Chondrocyte (in vitro differentiated cells): ENCODE results near the gene COMMD10. TPM values are rescaled to one million over a fixed set of nuclear protein-coding genes. Genes with fewer than 3 reads are reported as not detected.
A peak's percentile ranks its signal among the peaks of the same experiment; 100 is the strongest.

Experiments used
- DNase-seq: peaks from one replicate; pipeline ENCODE4 v3.0.0; 2021; ENCODE audit warnings: mixed read lengths, low spot score
- H3K27ac Mint-ChIP-seq: one replicate; pipeline ENCODE4 v1.8.0; 2021; ENCODE audit warnings: mild to moderate bottlenecking, moderate library complexity, mixed read lengths; ENCODE audit not compliant: unreplicated experiment
- H3K27me3 Mint-ChIP-seq: 2 replicates; pipeline ENCODE4 v1.8.0; 2021; ENCODE audit warnings: low read depth, mixed read lengths
- H3K36me3 Mint-ChIP-seq: 2 replicates; pipeline ENCODE4 v1.8.0; 2021; ENCODE audit warnings: low read depth, mixed read lengths
- H3K4me1 Mint-ChIP-seq: 2 replicates; pipeline ENCODE4 v1.8.0; 2021; ENCODE audit warnings: low read depth, mild to moderate bottlenecking, mixed read lengths
- H3K4me3 Mint-ChIP-seq: one replicate; pipeline ENCODE4 v1.8.0; 2021; ENCODE audit warnings: mild to moderate bottlenecking, moderate library complexity, mixed read lengths; ENCODE audit not compliant: unreplicated experiment
- H3K9me3 Mint-ChIP-seq: 2 replicates; pipeline ENCODE4 v1.8.0; 2021; ENCODE audit warnings: low read depth, mixed read lengths
- total RNA-seq: library from RNA; stranded (reverse); gene quantifications from 3 replicates; pipeline ENCODE4 v1.2.1, GENCODE V29; 2021
- TF ChIP-seq, protein P1 (sequence below): fragments of 200-600 bp; sonication (generic); IDR thresholded peaks from 2 replicates; pipeline ENCODE4 v1.5.0; 2021; ENCODE audit warnings: antibody characterized with exemption, mild to moderate bottlenecking, moderate library complexity

Gene COMMD10
- total RNA-seq, 1 donor from 2014 or later, result 18.6 TPM

DNA sequence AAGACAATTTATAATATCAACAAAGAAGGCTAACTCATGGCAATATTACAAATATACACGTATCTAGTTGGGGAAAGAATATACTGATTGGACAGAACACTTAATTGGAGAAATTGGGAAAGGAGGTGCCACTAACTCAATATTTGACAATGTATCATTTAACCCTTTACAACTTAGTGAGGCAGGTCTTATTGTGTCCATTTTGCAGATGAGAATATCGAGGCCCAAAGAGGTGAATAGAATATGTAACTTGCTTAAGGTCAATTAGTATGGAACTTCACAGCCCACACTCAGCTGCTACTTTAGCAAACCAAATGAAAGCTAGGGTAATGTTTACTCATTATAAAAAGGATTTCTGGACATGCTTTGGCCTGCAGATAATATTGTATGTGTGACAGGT, 46.2 kb downstream of the COMMD10 start:
- H3K4me3 Mint-ChIP-seq, result no peak overlapping the region

DNA sequence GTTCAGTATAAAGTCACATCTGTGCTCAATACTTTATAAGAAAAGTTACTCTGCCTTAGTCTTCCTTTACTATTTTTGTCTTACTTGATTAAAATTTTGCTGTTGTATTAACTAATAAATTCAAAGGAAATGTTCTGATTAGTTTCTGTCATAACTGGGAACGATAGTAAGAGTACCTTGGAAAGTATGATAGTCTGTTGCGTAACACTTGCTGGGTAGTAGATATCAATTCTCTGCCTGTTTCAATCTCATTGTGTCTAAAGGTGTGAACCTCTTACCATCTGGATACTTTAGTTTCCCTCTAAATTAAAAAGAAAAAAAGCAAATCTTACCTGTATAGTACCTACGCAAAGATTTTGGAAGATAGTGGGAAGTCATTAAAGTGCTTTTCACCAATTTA, 48.5 kb downstream of the COMMD10 start:
- no peak for DNase-seq
- Mint-ChIP-seq H3K27ac (no peak overlapping the region), H3K9me3 (no peaks in the 10 kb centered on the region), H3K4me1 (peaks cover 7% of the 10 kb centered on the region), H3K36me3 (no peaks in the 10 kb centered on the region), H3K27me3 (no peaks in the 10 kb centered on the region), H3K4me3 (no peak overlapping the region)
- TF ChIP-seq, protein P1, sequence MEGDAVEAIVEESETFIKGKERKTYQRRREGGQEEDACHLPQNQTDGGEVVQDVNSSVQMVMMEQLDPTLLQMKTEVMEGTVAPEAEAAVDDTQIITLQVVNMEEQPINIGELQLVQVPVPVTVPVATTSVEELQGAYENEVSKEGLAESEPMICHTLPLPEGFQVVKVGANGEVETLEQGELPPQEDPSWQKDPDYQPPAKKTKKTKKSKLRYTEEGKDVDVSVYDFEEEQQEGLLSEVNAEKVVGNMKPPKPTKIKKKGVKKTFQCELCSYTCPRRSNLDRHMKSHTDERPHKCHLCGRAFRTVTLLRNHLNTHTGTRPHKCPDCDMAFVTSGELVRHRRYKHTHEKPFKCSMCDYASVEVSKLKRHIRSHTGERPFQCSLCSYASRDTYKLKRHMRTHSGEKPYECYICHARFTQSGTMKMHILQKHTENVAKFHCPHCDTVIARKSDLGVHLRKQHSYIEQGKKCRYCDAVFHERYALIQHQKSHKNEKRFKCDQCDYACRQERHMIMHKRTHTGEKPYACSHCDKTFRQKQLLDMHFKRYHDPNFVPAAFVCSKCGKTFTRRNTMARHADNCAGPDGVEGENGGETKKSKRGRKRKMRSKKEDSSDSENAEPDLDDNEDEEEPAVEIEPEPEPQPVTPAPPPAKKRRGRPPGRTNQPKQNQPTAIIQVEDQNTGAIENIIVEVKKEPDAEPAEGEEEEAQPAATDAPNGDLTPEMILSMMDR, result no peak

More for the DNA sequence above, 46.2 kb downstream of the COMMD10 start:
- no peaks in the 10 kb centered on the region for H3K27me3 Mint-ChIP-seq
- H3K36me3 Mint-ChIP-seq, result peaks cover 1% of the 10 kb centered on the region
- no peaks in the 10 kb centered on the region for H3K9me3 Mint-ChIP-seq
- H3K27ac Mint-ChIP-seq, result no peak overlapping the region
- DNase-seq, result no peak
- peaks cover 7% of the 10 kb centered on the region for H3K4me1 Mint-ChIP-seq
- TF ChIP-seq, protein P1, result no peak

DNA sequence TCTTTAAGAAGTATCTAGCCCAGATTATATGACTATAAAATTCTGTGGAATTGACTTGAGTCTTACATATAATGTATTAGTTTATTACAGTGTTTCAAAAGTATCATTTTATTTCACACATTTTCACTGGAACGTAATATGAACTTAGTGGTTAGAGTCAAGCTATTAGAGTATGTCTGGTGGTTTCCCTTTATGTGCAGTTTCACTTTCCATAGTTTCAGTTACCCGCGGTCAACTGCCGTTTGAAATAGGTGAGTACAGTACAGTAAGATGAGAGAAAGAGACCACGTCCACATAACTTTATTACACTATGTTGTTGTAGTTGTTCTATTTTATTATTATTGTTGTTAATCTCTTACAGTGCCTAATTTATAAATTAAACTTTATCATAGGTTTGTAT, 50.5 kb downstream of the COMMD10 start:
- no peak overlapping the region for H3K27ac Mint-ChIP-seq
- no peak overlapping the region for H3K4me3 Mint-ChIP-seq

DNA sequence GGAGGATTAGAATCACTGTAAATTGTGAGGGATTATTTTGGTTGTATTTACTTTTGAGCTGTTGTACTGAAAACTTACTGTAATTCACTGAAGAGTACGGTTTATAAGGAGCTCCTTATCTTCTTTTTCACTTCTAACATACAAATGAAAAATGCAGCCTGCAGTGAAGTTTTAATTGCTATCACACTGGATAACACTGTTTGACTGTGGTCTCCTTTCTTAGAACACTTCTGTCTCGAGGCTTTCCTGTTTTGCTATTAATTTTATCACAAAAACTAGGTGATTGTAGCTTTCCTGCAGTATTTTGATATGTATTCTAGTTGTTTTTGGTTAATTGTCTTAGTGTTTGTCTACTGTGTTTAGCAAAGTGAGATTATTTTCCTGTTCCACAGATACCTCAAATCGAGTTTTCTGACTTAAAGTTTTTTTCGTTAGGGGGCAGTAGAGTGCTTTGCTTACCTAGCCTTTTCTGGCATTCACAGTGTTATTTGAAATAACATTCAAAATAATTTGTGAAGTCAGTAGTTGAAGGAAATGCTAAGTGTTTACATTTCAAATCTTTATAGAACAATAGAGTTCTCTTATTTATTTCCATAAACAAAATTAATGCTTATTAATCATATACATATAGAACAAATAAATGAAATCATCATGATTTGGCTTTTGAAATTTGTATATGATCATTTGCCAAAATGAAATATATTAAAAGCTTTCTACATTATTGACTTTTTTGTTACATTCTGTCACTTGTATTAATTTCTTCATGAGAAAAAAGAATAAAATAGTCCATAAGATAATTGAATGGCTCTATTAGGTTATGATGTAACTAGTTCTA, 52.9 kb downstream of the COMMD10 start:
- Mint-ChIP-seq H3K4me3 (no peak overlapping the region), H3K9me3 (no peaks in the 10 kb centered on the region), H3K27me3 (no peaks in the 10 kb centered on the region), H3K36me3 (no peaks in the 10 kb centered on the region), H3K27ac (no peak overlapping the region), H3K4me1 (no peaks in the 10 kb centered on the region)
- no peak for DNase-seq
- TF ChIP-seq, protein P1, result peak; percentile 94

More for the DNA sequence above, 50.5 kb downstream of the COMMD10 start:
- Mint-ChIP-seq H3K36me3 (no peaks in the 10 kb centered on the region), H3K27me3 (no peaks in the 10 kb centered on the region), H3K4me1 (peaks cover 2% of the 10 kb centered on the region), H3K9me3 (no peaks in the 10 kb centered on the region)
- TF ChIP-seq, protein P1, result no peak
- no peak for DNase-seq

DNA sequence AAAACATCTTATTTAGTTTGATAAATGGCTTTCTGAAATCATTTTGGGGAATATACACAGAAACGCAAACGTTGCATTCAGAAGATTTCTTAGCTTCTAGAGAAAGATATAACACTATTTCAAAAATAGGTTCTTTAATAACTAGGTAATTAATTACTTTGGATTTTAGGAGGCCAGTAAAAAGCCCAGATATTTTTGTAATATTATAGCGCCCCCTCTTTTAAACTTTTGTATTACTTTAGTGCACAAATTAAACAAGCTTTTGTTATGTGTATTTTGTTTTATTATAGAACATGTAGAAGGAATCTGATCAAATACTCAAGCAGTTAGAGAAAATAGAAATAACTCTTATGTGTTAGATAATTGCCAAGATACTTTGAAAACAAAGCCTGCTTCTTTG, 57.7 kb downstream of the COMMD10 start:
- no peaks in the 10 kb centered on the region for H3K9me3 Mint-ChIP-seq
- H3K36me3 Mint-ChIP-seq, result no peaks in the 10 kb centered on the region
- TF ChIP-seq, protein P1, result peak; percentile 42
- H3K27ac Mint-ChIP-seq, result no peak overlapping the region
- DNase-seq, result no peak
- H3K4me1 Mint-ChIP-seq, result no peaks in the 10 kb centered on the region
- H3K4me3 Mint-ChIP-seq, result no peak overlapping the region
- H3K27me3 Mint-ChIP-seq, result no peaks in the 10 kb centered on the region
